Stimulated activated CD4-positive, alpha-beta T cell treated with anti-CD3 and anti-CD28 coated beads, Interleukin-4, amount 100 ng/mL, for 4 hours (primary cell): ENCODE measurements around the gene SAMD14.
A peak's percentile ranks its signal among the peaks of the same experiment; 100 is the strongest.

Source experiments
- DNase-seq, 2 experiments: peaks; one replicate each; pipeline ENCODE4 v3.0.0-alpha.2; 2020

Gene SAMD14

DNA sequence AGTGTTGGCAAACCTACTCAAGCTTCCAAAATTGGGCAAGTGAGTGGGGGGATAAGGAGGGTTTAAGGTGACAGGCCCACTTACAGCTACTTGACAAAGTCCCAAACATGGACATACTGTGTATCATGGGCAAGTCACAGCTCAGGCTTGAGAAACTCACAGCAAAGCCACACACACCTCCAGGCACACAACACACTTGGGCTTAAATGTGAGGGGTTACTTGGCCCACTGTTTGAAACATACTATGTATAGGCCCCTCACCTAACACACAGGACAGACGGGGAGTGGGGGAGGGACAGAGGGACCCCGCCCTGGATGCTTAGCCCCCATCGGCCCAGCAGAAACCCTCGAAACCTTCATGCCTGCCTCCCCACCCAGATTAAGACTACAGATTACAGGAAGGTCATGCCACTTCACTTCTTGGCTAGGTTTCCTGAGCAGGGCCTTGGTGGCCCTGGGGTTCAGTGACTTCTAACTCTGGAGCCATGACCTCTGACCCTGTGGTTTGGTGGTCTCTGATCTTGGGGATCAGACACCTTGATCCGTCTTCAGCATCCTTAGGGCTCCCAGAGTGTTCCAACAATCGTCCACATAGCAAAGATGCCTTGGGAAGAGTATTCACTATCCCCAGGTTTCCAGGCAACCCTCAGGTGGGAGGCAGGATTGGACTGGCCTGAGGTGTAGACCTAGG, 2.3 kb upstream of the SAMD14 start:
- DNase-seq = no peak

DNA sequence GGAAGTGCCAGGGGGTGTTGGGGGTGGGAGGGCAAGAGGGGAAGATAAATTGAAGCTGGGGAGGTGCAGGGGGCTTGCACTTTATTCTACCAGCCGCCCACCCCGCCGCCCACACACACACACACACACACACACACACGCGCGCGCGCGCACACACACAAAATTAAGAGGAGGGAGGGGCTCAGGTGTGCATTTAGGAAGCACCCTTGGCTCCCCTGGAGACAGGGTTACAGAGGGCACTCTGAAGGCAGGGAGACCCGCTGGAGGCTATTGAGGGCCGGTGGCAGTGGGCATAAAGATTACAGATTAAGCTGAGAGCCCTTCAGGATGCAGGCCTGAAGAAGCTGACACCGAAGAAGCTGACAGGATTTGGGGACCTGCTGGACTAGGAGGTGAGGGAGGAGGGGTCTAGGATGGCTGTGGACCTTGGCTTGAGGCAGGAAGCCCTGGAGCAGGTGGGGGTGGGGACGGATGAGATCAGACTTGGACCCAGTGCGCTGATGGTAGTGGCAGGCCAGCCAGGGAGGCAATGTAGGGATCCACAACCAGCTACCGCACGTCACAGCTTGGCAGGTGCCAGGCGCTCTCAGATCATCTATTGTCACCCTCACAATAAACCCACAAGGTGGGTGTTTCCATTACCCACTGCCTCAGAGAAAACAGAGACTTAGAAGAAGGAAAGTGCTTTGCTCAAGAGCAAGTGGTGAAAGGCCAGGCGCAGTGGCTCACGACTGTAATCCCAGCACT, 772 bp upstream of the SAMD14 start:
- DNase-seq = peak in 1 of 2 experiments; percentile 11

DNA sequence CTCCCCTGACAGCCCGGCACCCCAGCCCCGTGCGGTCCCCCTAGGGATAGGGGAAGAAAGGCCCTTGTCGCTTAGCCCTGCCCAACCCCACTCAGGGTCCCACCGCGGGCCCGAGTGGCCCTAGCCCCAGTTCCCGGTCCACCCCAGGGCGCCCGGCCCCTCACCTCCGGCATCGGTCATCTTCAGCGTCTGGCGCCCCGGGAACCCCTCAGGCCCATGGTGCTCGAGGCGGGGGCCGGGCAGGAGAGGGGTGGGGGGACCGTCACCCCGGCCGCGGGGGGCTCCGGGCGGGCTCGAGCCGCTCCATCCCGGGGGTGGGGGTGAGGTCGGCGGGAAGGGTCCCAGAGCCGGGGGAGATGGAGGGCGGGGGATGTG, 620 bp downstream of the SAMD14 start:
- no peak for DNase-seq

DNA sequence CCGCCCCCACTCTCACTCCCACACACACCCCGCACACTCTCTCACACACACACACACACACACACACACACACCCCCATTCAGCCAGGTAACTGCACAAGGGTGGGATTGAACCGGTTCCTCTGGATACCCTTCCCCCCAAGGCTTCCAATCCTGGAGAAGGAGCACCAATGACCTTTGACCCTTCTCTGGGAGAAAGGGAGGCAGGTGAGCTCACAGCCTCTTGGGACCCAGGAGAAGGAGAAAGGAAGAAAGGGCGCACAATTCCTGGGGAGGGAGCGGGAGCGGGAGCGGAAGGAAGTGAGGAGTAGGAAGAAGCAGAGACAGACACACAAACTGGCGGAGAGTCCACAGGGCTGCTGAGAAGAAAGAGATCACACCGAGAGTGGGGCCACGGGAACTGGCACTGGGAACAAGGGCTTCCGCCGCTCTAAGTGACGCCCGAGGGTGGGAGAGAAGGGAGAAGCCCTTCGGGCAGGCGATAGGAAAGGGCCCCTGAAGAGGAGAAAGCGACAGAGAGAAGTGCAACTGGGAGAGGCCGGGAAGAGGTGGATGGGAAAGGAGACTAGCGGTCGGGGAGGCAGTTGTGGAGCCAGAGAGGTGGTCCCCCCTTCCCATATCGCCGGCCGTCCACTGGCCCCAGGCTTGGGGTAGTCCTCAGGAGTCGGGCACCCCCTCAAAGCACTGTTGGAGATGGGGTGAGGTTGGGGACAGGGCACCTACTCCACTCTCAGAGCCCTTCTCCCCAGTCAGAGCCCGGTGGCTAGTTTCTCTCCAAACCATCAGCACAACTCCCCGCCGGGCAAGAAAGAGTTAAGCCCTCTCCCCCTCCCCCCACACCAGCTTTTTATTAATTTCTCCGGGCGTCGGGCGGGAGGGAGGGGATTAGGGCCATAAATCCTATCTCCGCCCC, 1.3 kb downstream of the SAMD14 start:
- DNase-seq = no peak

DNA sequence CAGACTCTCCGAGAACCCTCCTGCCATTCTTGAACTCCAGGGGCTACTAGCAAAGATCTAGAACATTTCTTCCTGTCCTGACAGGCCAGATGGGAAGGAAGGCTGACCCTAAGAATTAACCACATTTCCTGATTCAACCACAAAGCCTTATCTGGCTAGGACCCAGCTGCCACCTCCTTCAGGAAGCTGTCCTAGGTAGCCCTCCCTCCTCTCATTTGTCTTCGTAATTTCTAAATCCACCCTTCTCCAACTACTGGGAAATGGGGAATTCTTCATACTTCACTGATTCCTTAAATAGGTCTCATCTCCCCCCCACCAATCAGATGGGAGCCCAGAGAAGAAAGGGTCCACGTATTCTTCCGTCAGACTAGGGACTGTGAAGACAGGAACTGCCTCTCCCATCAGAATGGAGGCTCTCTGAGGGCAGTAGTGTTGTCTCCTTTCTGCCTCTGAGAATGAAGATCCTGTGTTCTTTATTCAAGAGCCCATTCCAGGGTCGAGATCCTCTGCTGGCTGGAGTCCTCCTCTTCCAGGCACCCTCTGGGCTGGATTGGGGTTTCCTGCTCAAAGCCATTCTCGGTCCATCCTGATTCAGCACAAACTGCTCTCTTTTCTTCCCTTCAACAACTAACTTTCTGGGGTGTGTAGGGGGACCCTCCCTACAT, 2.1 kb downstream of the SAMD14 start:
- no peak for DNase-seq

DNA sequence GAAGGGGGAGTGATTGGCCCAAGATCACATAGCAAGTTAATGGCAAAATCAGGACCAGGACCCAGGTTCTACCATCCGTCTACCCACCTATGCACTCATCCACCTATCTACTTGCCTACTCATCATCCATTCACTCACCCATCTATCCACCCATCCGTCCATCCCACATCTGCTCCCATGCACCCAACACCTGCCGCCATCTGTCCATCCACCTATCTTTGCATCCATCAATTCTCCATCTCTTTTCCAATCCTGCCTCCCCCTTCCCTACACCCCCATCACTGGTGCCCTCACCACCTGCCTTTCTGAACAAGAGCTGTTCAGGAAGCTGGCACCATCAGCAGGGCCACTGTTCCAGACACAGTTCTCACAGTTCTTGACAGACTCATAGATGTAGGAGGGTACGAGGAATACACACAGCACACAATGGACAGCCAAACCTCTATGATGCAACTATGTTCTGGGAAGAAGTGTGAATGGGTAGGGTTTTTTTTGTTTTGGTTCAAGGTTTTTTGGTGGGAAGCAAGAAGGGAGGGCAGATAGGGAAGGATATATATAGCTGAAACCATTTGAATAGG, 4.5 kb downstream of the SAMD14 start:
- no peak for DNase-seq

DNA sequence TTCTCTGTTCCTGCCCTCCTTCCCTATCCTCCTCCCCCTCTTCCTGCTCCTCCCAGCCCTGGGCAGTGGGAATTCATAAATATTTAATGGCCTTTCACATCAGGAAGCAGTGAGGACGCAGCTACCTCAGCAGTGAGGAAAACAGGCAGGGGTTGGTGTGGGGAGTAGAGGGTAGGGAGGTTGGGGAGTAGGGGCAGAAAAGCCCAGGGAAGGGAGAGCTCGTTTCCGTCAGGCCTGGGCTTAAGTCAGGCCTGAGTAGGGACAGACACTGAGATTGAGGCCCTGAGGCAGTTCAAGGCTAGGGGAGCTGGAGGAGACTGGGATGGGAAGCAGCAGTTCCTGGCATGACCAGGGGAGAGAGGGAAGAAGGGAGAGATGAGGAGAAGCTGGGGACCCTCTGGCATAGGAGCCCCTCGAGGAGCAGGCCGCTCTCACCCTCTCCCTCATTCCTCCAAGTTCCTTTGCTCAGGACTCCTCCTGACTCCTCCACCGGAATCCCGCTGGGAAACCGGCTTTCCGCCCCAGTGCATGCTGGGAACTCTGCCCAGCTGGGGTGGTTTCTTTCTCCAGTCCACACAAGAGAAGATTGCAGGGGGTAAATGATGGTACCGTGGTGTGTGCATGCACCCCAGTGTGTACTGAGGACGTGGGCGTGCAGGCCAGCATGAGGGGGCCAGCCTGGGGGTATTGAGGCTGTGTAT, 6.2 kb downstream of the SAMD14 start:
- DNase-seq = no peak

DNA sequence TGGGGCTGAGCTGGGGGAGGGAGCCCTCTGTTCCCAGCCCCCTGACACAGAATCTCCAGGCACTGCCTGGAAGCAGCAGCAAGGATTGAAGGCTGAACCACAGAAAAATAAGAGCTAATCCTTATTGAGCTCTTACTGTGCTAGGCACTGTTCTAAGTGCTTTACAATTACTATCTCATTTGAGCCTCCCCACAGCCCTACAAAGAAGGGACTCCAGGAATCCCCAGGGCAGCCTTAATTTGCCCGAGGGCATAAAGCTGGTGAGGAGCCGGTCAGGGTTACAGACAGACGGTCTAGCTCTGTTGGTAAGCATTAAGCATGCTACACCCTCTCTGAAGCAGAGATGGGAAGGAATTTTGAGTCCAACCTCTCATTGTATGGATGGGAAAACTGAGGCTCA, 7.0 kb downstream of the SAMD14 start:
- DNase-seq = no peak

DNA sequence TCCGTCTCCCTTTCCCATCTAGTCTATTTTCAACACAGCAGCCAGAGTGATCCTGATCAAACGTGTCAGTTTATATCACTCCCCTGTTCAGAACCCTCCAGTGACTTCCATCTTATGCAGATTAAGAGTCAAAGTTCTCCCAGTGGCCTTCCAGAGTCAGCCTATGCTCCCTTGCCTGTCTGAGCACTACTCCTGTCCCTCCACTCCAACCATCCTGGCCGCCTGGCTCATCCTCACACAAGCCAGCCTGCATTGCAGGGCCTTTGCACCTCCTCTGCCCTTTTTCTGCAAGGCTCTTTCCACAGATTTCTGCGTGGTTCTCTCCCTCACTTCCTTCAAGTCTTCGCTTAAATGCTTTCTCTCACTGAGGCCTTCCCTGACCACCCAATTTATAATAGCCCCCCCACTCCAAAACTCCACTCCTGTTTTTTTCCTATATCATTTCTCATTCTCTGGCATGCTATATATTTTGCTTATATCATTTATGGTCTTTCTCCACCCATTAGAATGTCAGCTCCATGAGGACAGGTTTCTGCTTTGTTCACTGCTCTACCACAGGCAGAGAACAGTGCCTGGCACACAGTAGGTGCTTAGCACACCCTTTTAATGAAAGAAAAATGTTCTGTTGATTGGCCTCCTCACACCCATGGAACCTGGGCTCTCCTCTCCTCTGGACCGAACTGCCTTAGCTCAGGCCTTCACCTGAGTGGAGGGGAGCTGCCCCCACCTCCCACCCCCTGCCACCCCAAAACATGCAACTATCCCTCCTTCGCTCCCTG, 9.3 kb downstream of the SAMD14 start:
- DNase-seq = no peak

DNA sequence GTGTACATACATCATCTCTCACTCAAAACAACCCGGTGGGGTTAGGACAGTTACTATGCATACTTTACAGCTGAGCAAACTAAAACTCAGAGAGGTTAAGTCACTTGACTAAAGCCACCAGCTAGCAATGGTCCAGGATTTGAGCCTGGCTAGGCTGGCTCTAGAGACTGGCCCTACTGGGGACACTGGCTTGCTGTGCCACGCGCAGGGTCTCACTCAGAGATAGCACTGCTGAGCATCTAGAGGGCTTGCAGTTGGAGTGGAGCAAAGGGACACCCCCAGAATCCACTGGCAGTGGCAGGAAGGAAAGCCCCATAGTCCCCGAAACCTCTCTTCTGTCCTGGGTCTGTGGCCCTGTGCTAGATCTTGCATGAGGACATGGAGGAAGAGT, 11.1 kb downstream of the SAMD14 start:
- no peak for DNase-seq

DNA sequence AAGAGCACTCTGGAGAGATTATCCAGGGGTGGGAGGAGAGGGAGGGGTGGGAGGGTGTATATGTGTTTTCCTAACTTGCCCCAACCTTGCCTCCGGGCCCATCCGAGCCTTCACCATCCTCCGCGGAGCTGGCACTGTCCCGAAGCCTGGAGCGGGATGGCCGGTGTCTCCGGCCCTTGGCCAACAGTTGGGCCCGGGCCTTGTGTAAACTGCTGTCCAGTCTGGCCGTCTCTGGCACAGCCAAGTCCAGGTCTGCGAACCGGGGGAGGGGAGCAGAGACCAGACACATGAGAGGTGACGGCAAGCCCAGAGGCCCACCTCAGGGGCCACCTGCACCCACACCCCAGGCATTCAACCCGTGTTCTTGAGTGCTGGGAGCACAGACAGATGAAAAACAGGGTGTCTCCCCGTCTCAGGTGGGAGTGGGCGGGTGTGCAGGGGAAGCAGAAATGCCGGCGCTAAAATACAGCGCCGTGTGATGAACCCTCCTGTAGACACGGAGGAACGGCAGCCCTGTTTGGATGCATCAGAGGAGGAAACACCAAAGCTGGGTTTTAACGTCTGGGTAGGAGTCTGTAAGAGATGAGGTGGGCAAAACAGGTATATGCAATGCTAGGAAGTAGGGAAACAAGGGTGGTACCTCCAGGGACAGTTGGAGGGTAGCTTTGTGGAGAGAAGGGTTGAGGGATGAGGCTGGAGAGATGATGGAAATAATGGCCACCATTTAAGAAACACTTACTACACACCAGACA, 11.7 kb downstream of the SAMD14 start:
- no peak for DNase-seq

DNA sequence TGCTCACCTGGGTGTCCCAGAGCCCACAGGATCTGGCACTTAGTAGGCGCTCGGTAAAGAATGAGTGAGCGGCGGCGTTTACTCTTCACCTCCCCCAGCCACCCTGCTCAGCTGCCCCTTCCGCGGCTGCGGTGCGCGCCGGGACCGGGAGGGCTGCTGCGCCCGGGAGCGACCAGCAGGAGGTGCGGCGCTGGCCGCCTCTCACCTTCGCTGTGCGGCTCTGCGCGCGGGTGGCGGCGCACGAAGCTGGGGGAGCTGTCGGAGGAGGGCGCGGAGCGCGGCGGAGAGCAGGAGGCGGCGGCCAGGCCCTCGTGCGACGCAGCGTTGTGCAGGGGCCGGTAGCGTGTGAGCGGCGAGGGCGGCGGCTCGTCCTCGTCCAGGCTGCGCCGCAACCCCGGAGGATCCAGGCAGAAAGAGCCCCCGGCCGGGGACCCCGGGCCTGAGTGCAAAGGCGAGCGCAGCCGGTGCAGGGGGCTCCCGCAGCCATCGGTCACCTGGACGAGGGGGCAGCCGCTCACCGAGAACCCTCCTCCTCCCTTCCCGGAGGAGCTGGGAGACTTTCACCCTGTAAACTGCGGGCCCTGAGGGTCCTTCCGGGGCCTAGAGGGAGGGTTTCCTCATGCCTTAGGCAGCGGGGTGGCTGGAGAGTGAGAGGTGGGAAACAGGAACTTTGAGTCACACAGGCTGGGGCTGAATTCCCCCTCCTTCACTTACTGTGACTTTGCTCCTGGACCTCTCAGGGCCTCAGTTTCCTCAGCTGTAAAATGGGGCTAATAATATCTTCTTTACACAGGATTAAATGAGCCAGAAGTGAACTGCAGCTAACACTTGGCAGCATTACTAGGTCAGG, 12.5 kb downstream of the SAMD14 start:
- DNase-seq = peak; percentile 63 to 65

DNA sequence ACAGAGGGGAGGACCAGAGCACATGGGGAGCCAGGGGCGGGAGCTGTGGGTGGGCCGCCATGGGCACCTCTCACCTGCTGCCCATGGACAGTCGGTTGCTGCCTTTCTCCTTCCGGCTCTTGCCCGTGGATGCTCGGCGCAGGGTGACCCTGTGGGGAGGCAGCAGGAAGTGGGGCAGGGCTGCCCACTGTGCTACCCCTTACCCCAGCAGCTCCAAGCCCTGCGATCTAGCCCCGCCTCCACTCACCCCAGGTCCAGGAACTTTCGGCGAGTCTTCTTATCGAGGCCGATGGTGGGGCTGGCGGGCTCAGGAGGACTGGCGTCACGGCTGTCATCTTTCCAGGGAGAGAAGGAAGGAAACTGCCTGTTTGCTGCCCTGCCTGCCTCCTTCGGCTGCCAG, 14.2 kb downstream of the SAMD14 start:
- DNase-seq = no peak

DNA sequence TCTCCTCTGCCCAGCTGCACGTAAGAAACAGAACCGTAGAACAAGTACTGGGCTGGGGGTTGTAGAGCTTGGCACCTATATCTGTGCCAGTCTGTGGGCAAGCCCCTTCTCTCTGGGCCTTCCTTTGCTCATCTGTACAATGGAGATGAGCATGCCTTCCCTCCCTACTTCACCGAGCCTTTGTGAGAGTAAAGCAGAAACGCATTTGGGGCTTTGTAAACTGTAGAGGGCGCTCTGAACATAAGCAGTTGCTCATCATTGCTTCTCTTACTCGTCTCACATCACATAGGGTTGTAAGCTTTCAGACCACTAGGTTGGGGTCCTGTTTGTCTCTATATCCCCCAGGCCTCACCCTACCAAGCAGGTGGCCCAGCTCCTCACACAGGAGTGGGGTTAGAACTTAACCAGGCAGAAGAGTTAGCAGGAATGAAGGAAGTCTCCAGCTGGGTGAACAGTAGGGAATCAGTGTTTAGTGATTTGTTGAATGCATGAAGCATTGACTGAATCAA, 15.1 kb downstream of the SAMD14 start:
- peak in 1 of 2 experiments; percentile 18 for DNase-seq

DNA sequence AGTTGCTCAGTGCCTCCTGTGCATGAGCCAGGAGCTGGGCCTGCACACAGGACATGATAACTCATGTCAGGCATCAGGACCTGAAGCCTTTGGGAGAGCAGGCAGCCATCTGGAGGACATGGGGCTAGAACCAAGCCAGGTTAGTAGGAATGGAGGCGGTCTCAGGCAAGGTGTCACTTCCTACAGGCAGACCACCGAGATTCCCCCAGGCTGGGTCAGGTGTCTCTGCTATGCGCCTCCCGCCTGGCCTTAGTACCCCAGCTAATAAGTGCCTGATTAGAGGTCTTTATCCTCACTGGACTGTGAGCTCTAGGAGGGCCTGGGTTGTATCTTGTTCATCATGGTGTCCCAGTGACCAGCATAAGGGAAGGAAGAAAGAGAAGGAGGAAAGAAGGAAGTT, 15.6 kb downstream of the SAMD14 start:
- no peak for DNase-seq

DNA sequence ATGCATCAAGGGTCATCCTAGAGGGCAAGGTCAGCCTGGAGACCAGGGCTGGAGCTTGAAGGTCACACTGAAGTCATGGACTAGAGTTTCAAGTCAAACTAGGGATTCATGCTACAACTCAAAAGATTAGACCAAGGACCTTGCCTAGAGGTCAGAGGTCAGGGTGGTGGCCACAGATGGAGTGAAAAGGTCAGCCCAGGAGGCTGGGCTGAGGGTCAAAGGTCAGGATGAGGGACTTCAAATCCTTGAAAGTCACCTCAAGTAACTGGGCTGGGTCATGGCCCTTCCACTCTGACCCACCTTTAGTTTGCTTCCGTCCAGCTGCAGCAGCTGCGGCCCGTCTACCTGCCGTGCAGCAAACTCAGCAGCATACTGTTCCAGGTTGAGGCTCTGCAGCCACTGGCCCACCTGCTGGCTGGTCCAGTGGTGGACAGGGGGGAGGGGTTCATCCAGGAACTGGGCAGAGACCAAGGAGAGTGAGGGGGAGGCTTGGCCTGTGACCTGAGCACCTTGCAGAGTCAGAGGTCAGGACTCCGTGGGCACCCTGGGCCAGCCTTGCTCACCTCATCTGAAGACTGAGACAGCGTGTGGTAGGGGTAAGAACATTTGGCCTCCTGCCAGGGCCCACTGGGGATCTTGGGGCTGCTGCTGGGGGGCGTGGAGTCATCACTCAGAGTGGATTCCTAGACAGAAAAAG, 16.2 kb downstream of the SAMD14 start:
- DNase-seq = no peak

DNA sequence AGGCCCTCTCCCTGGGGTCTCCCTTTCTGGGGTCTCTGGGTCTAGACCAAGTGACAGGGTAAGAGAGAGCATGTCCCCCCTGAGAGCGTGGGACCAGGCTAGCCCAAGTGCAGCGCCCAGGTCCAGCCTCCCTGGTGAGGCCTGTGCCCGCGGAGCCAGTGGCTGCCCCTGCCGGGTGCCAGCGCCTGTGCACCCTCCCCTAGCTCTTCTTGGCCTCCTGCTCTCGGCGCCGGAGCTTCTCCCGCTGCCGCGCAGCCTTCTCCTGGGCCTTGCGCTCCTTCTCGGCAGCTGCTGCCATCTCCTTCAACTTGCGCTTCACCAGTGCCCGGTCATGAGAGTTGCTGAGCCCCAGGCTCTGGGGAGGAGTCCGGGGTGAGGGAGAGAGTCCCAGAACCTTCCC, 17.3 kb downstream of the SAMD14 start:
- DNase-seq = no peak
